ENCODE measurements around the gene AKR1C1. TPM values are rescaled to one million over a fixed set of nuclear protein-coding genes. Genes with fewer than 3 reads are reported as not detected.
"Not testable (repeated sequence)": the region's sequence is repeated elsewhere in the genome, so short reads cannot be mapped to it uniquely, and the experiment has no call there.

AKR1C1 gene
- total and polyA plus RNA-seq, 4 donors: 20.2 to 60.3 (median 54.6) TPM

GRCh38 chr10:5025461-5025881, 62.3 kb downstream of the AKR1C1 start:
- H3K36me3 ChIP-seq (ENCODE audit: control insufficient read depth, insufficient read depth, low read length); H3K4me3 ChIP-seq (ENCODE audit: low read depth, low read length); DNase-seq (ENCODE audit: low read depth in 4 of 6, low spot score in 6 of 6); H3K27ac ChIP-seq (ENCODE audit: low read depth, low read length); H3K27me3 ChIP-seq (ENCODE audit: control insufficient read depth, insufficient read depth, low read length); H3K4me1 ChIP-seq (ENCODE audit: control insufficient read depth, insufficient read depth, low read length); H3K9me3 ChIP-seq (ENCODE audit: control insufficient read depth, insufficient read depth, low read length): not testable (repeated sequence)

DNA sequence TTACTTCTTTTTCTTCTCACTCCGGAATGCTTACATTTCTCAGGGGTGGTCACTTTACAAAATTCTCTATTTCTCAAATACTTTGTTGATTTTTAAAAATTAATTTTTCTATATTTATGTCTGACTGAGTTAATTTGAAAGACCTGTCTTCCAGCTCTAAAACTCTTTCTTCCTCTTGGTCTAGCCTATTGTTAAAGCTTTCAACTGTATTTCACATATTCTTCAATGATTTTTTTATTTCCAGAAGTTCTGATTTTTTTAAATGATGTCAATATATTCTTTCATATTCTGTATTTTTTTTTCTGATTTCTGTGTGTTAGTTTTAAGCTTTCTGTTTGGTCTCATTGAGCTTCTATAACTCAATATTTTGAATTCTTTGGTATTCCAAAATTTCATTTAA, 67.8 kb downstream of the AKR1C1 start:
- no peak overlapping the region for H3K27ac ChIP-seq (ENCODE audit: low read depth, low read length)
- H3K4me3 ChIP-seq (ENCODE audit: low read depth, low read length): no peak overlapping the region
- no peaks in the 10 kb centered on the region for H3K27me3 ChIP-seq (ENCODE audit: control insufficient read depth, insufficient read depth, low read length)
- H3K4me1 ChIP-seq (ENCODE audit: control insufficient read depth, insufficient read depth, low read length): no peaks in the 10 kb centered on the region
- peaks cover 6% of the 10 kb centered on the region for H3K9me3 ChIP-seq (ENCODE audit: control insufficient read depth, insufficient read depth, low read length)
- DNase-seq (ENCODE audit: low read depth in 4 of 6, low spot score in 6 of 6): no peak
- no CpG with 5 or more reads among the region's 1 CpG for WGBS (ENCODE audit: insufficient coverage)
- no peaks in the 10 kb centered on the region for H3K36me3 ChIP-seq (ENCODE audit: control insufficient read depth, insufficient read depth, low read length)

GRCh38 chr10:5031588-5031987, 68.4 kb downstream of the AKR1C1 start:
- H3K27me3 ChIP-seq (ENCODE audit: control insufficient read depth, insufficient read depth, low read length); DNase-seq (ENCODE audit: low read depth in 4 of 6, low spot score in 6 of 6); H3K36me3 ChIP-seq (ENCODE audit: control insufficient read depth, insufficient read depth, low read length); H3K4me3 ChIP-seq (ENCODE audit: low read depth, low read length); H3K9me3 ChIP-seq (ENCODE audit: control insufficient read depth, insufficient read depth, low read length); H3K27ac ChIP-seq (ENCODE audit: low read depth, low read length); H3K4me1 ChIP-seq (ENCODE audit: control insufficient read depth, insufficient read depth, low read length): not testable (repeated sequence)
- WGBS (ENCODE audit: insufficient coverage): 80% methylated on average over 4 of the region's 4 CpGs

GRCh38 chr10:5032444-5032843, 69.2 kb downstream of the AKR1C1 start:
- H3K4me1 ChIP-seq (ENCODE audit: control insufficient read depth, insufficient read depth, low read length); H3K27ac ChIP-seq (ENCODE audit: low read depth, low read length); H3K27me3 ChIP-seq (ENCODE audit: control insufficient read depth, insufficient read depth, low read length); H3K36me3 ChIP-seq (ENCODE audit: control insufficient read depth, insufficient read depth, low read length); H3K4me3 ChIP-seq (ENCODE audit: low read depth, low read length); H3K9me3 ChIP-seq (ENCODE audit: control insufficient read depth, insufficient read depth, low read length); DNase-seq (ENCODE audit: low read depth in 4 of 6, low spot score in 6 of 6): not testable (repeated sequence)
- 90% methylated on average over 14 of the region's 22 CpGs for WGBS (ENCODE audit: insufficient coverage)

Small RNAs within 50 kb of the gene (small RNA-seq; reads per million reads assigned to genes)
- gene RF00096 (ENCODE audit: low replicate concordance): not detected

Other genes with a start within 250 kb of the AKR1C1 start
- 10 to 100 TPM; 10.4 to 26.7 TPM for gene AKR1E2, start 137.2 kb upstream of the AKR1C1 start, total RNA-seq
- gene AKR1E2, start 137.2 kb upstream of the AKR1C1 start, polyA plus RNA-seq (ENCODE audit: insufficient read length in 2 of 2): 1 to 10 TPM; 4.3 to 7.8 TPM
- 10 to 100 TPM; 27.5 to 33.4 TPM for gene AKR1C2, start 40.4 kb downstream of the AKR1C1 start, total RNA-seq
- 10 to 100 TPM; 48.9 to 58.3 TPM for gene AKR1C2, start 40.4 kb downstream of the AKR1C1 start, polyA plus RNA-seq (ENCODE audit: insufficient read length in 2 of 2)
- 1 to 10 TPM; 4.9 to 6.1 TPM for gene AKR1C3, start 131.0 kb downstream of the AKR1C1 start, total RNA-seq
- 1 to 10 TPM; 1.5 to 2.3 TPM for gene AKR1C3, start 131.0 kb downstream of the AKR1C1 start, polyA plus RNA-seq (ENCODE audit: insufficient read length in 2 of 2)
- under 1 TPM; 0.20 to 0.94 TPM for gene AKR1C8, start 221.7 kb downstream of the AKR1C1 start, total RNA-seq
- gene AKR1C8, start 221.7 kb downstream of the AKR1C1 start, polyA plus RNA-seq (ENCODE audit: insufficient read length in 2 of 2): not detected
- gene AKR1C4, start 233.4 kb downstream of the AKR1C1 start, total RNA-seq: not detected
- not detected for gene AKR1C4, start 233.4 kb downstream of the AKR1C1 start, polyA plus RNA-seq (ENCODE audit: insufficient read length in 2 of 2)